ENCODE measurements around the gene ANO3.

- TF ChIP-seq CTCF (IDR thresholded peaks at IDR 0.05) (no peak), POLR2A (IDR thresholded peaks at IDR 0.05) (no peak)
Observed at GRCh38 chr11:26599425-26599824, 267.5 kb downstream of the ANO3 start.
